Left lobe of liver (tissue), 2 donors: Measurements from ENCODE around the gene TUBB4B. TPM values are rescaled to one million over a fixed set of nuclear protein-coding genes. Genes with fewer than 3 reads are reported as not detected.

Experiments used
- ATAC-seq: fragments of 200-7000 bp; cut with Tn5 transposase; one replicate; pipeline ENCODE4 v1.9.1; 2020; ENCODE audit warnings: mild to moderate bottlenecking, moderate library complexity
- DNase-seq: peaks from one replicate; pipeline ENCODE4 v3.0.0-alpha.2; 2020; ENCODE audit warnings: low spot score
- total RNA-seq: library from RNA; stranded (reverse); gene quantifications from one replicate; pipeline ENCODE4 v1.2.1, GENCODE V29; 2021
- donor health status: DM: no; HTN: no; CAD: no; lungs with moderate emphysema.
- donor health status: DM: no; HTN: yes; CAD: no.

Gene TUBB4B
- total RNA-seq, 1 donor from 2014 or later, result 123 TPM

GRCh38 chr9:137224830-137225694 is 16.0 kb upstream of the TUBB4B start, which contains the start of gene CYSRT1:
CYSRT1 (plus strand) TSS chr9:137225174; CDS start chr9:137225622, 448 bp downstream.
- DNase-seq, result no peak

GRCh38 chr9:137225699-137226331 is 15.3 kb upstream of the TUBB4B start:
- DNase-seq, result no peak
- ATAC-seq, result no peak

More at GRCh38 chr9:137224830-137225694, 16.0 kb upstream of the TUBB4B start, which contains the start of gene CYSRT1:
- no peak for ATAC-seq

- DNase-seq (no peak), ATAC-seq (no peak)
Observed at GRCh38 chr9:137226338-137227053, 14.6 kb upstream of the TUBB4B start.

- ATAC-seq (peak; percentile 63), DNase-seq (peak; percentile 84)
Observed at GRCh38 chr9:137227054-137227852, 13.8 kb upstream of the TUBB4B start, which contains the start of gene RNF224. RNF224 (plus strand) TSS chr9:137227502; CDS start chr9:137228336, 834 bp downstream.

- ATAC-seq (no peak), DNase-seq (no peak)
Observed at GRCh38 chr9:137227853-137228505, 13.1 kb upstream of the TUBB4B start.

GRCh38 chr9:137228506-137228967 is 12.6 kb upstream of the TUBB4B start:
- no peak for ATAC-seq
- no peak for DNase-seq

- ATAC-seq (no peak), DNase-seq (no peak)
Observed at GRCh38 chr9:137228968-137229896, 11.9 kb upstream of the TUBB4B start.

GRCh38 chr9:137229903-137230704 is 11.0 kb upstream of the TUBB4B start:
- DNase-seq (no peak), ATAC-seq (no peak)

- ATAC-seq, result no peak
- no peak for DNase-seq
Observed at GRCh38 chr9:137230705-137231371, 10.2 kb upstream of the TUBB4B start, which contains the start of gene SLC34A3. SLC34A3 (plus strand) TSS chr9:137230901; CDS start chr9:137231703, 802 bp downstream.

GRCh38 chr9:137231372-137232039 is 9.6 kb upstream of the TUBB4B start:
- no peak for ATAC-seq
- no peak for DNase-seq

- ATAC-seq, result no peak
- DNase-seq, result no peak
Observed at GRCh38 chr9:137232101-137232500, 9.0 kb upstream of the TUBB4B start.

GRCh38 chr9:137232510-137232909 is 8.6 kb upstream of the TUBB4B start:
- no peak for DNase-seq
- no peak for ATAC-seq

GRCh38 chr9:137233143-137233980 is 7.7 kb upstream of the TUBB4B start:
- no peak for DNase-seq
- no peak for ATAC-seq

GRCh38 chr9:137234055-137234697 is 6.9 kb upstream of the TUBB4B start:
- DNase-seq (no peak), ATAC-seq (no peak)

GRCh38 chr9:137234758-137235423 is 6.2 kb upstream of the TUBB4B start:
- no peak for ATAC-seq

More at GRCh38 chr9:137234758-137235423, 6.2 kb upstream of the TUBB4B start:
- no peak for DNase-seq
